Activated CD8-positive, alpha-beta memory T cell treated with anti-CD3 and anti-CD28 coated beads, Interleukin-2, amount 50 U/mL, for 1 hour (primary cell): ENCODE results near the gene PTGR3.
A peak's percentile ranks its signal among the peaks of the same experiment; 100 is the strongest.

Experiments
- DNase-seq: peaks from one replicate; pipeline ENCODE4 v3.0.0-alpha.2; 2020; ENCODE audit errors: extremely low read depth

The PTGR3 gene, protein sequence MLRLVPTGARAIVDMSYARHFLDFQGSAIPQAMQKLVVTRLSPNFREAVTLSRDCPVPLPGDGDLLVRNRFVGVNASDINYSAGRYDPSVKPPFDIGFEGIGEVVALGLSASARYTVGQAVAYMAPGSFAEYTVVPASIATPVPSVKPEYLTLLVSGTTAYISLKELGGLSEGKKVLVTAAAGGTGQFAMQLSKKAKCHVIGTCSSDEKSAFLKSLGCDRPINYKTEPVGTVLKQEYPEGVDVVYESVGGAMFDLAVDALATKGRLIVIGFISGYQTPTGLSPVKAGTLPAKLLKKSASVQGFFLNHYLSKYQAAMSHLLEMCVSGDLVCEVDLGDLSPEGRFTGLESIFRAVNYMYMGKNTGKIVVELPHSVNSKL

GRCh38 chr18:75209129-75209950 lies at the start of gene PTGR3:
Gene PTGR3 (minus strand): TSS chr18:75209139. CDS start chr18:75209058, 81 bp downstream.
- peak; percentile 43 for DNase-seq

GRCh38 chr18:75257605-75258004 lies 48.7 kb upstream of the PTGR3 start:
- no peak for DNase-seq

GRCh38 chr18:75256376-75256775 lies 47.4 kb upstream of the PTGR3 start:
- no peak for DNase-seq

- DNase-seq: no peak
Measured at GRCh38 chr18:75255094-75255493, 46.2 kb upstream of the PTGR3 start.

- DNase-seq: no peak
Measured at GRCh38 chr18:75253784-75254183, 44.8 kb upstream of the PTGR3 start.

DNA sequence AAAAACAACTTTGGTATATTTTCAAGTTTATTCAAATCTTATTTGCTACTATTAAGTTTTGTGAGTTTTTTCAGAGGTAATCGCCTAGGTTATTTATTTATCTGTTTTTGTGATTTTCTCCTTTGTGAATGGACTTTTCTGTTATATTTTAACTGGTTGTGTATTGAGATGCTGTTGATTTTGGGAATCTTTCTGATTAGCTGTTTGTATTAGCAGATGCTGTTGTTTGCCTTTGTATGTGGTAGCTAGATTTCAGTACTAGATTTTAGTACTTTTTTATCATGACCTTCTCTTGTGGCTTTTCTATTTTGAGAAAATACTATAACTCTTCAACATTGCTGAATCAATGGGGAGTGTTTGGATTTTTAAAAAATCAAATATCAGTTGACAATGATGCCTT lies 44.1 kb upstream of the PTGR3 start:
- no peak for DNase-seq

DNA sequence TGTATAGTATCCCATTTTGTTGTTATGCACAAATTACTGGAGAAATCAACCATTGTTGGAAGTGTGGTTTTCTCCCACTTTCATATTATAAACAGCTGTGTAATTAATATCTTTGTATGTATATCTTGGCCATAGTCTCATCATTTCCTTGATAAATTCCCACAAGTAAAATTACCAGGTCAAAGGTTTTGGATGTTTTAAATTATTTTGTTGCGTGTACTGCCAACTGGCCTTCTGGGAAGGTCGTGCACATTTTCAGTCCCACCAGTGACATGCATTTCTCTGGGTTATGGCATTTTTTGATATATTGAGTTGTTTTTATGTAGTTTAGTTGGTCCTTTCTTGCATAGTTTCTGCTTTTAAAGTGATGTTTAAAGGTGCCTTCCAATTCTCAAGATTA lies 43.2 kb upstream of the PTGR3 start:
- no peak for DNase-seq

GRCh38 chr18:75251466-75251865 lies 42.5 kb upstream of the PTGR3 start:
- DNase-seq: no peak

DNA sequence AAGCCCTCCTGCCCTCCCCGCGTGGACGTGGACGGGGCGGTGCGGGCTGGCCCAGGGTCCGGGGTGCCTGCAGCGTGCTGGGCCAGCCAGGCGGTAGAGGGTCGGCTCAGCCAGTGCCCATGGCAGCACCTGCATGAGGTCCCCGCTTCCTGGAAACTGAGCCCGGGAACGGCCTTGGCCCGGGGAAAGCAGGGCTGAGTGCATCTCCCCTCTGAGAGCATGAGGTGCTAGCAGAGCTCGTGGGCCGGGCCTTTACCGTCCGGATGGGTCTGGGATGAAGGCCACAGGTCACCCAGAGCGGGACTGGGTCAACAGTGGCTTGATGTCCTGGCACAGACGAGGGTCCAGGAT lies 41.5 kb upstream of the PTGR3 start:
- no peak for DNase-seq

GRCh38 chr18:75249672-75250470 lies 40.9 kb upstream of the PTGR3 start:
- no peak for DNase-seq

DNA sequence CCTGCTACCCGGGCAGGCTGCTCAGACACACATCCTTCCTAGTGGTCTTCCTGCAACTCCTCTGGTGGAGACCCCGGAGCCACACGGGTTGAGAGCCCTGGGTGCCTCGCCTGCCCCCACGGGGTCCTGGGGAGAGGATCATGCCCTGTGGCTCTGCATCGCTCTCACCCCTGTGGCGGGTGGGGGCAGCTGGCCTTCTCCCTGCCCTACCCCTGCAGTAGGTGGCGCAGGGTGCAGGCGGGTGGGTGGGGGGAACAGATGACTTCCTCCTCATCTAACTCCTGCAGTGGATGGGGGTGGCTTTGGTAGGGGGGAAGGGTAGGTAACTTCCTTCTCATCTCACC lies 40.2 kb upstream of the PTGR3 start:
- no peak for DNase-seq

GRCh38 chr18:75248426-75249174 lies 39.7 kb upstream of the PTGR3 start:
- DNase-seq: no peak

GRCh38 chr18:75247611-75248421 lies 38.9 kb upstream of the PTGR3 start:
- no peak for DNase-seq

GRCh38 chr18:75246721-75247610 lies 38.0 kb upstream of the PTGR3 start:
- no peak for DNase-seq

GRCh38 chr18:75244351-75245313 lies 35.7 kb upstream of the PTGR3 start:
- DNase-seq: no peak

- DNase-seq: no peak
Measured at GRCh38 chr18:75241705-75242104, 32.8 kb upstream of the PTGR3 start.

GRCh38 chr18:75240433-75240832 lies 31.5 kb upstream of the PTGR3 start:
- DNase-seq: no peak

DNA sequence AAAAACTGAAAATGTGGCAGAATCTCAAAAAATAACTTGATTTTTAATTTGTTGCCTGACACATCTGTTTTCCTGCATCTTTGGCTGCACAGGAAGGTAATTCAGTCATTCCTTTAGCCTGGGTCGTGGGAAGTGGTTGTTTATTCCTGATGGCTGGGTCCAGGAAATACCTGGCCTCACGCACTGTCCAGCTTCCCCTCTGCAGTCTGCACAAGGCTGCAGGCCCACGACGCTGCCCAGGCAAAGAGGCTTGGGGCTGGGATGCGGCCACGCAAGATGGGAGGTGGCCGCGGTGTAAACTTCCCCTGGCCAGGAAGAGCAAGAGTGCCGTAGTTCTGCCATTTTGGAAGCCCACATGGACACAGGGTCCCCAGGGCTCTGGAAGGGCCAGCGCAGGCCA lies 29.8 kb upstream of the PTGR3 start:
- DNase-seq: no peak

DNA sequence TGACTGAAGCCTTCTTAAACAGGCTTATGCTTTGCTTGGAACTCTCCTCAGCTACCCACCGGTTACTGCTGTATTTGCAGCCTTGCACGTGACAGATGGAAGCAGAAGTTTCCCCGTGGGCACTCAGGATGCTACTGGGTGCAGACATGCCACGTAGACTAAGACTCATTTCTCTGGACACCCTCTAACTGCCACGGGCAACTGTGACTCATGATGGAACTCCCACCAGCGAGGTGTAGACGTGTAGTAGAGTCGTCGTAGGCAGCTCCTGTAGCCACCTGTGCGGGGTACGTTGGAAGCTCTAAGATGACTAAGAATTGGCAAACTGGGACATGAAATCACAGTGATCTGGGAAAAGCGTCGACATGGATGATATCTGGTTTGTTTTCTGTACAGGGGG lies 29.2 kb upstream of the PTGR3 start:
- no peak for DNase-seq
